ENCODE results near the gene ZNF148. TPM values are rescaled to one million over a fixed set of nuclear protein-coding genes. Genes with fewer than 3 reads are reported as not detected.

The ZNF148 gene
- total RNA-seq, 2 donors from 2014 or later = 35.4 to 50.1 TPM

DNA sequence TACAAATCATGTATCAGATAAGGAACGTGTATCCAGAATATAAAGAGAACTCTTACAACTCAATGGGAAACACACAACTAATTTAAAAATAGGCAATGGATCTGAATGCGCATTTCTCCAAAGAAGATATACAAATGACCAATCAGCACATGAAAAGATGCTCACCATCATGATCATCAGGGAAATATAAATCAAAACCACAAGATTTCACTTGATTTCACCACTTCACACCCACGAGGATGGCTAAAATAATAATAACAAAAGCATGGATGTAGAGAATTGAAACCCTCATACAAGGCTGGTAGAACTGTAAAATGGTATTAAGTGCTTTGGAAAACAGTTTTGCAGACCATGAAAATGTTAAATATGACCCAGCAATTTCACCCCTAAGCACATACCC lies 135.9 kb downstream of the ZNF148 start:
- no peak for TF ChIP-seq CTCF (IDR thresholded peaks at IDR 0.05)
- Histone ChIP-seq H3K27me3 (no peaks in the 10 kb centered on the region), H3K4me3 (no peak overlapping the region), H3K9me3 (no peaks in the 10 kb centered on the region), H3K4me1 (no peaks in the 10 kb centered on the region), H3K27ac (no peak overlapping the region), H3K9ac (ENCODE audit: low read depth in 2 of 2, low read length in 2 of 2) (no peak overlapping the region), H3K36me3 (no peaks in the 10 kb centered on the region)
- intact Hi-C loops (cut with DNase I) = no loop called here
- DNase-seq = no peak

GRCh38 chr3:125238759-125239158 lies 136.4 kb downstream of the ZNF148 start:
- intact Hi-C loops (cut with DNase I) = no loop called here
- H3K4me3 ChIP-seq = no peak overlapping the region
- no peaks in the 10 kb centered on the region for H3K27me3 ChIP-seq
- H3K36me3 ChIP-seq = no peaks in the 10 kb centered on the region
- H3K4me1 ChIP-seq = no peaks in the 10 kb centered on the region
- DNase-seq = no peak
- no peak overlapping the region for H3K9ac ChIP-seq (ENCODE audit: low read depth in 2 of 2, low read length in 2 of 2)
- H3K27ac ChIP-seq = no peak overlapping the region
- H3K9me3 ChIP-seq = no peaks in the 10 kb centered on the region
- no peak for TF ChIP-seq CTCF (IDR thresholded peaks at IDR 0.05)

GRCh38 chr3:125236331-125236903 lies 138.7 kb downstream of the ZNF148 start:
- no peak overlapping the region for H3K27ac ChIP-seq

DNA sequence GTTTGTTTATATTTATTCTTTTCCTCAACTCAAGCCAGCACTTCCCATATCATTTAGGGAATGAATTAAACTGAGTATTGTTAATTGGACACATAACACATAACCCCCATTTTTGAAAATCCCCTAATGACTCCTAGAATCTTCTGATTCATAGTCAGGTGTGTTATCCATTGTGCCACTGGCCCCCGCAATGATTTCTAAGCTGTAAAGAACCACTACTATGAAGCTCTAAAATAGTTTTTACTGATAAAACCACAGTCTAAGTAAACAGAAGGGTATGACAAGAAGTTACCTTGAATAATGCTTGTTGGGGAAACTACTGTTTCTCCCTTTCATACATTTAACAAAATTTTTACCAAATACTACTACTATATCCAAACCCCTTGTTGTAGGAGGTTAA lies 140.3 kb downstream of the ZNF148 start:
- Histone ChIP-seq H3K27me3 (no peaks in the 10 kb centered on the region), H3K4me1 (no peaks in the 10 kb centered on the region), H3K36me3 (no peaks in the 10 kb centered on the region), H3K4me3 (no peak overlapping the region), H3K27ac (no peak overlapping the region), H3K9ac (ENCODE audit: low read depth in 2 of 2, low read length in 2 of 2) (no peak overlapping the region), H3K9me3 (no peaks in the 10 kb centered on the region)
- DNase-seq = no peak
- no peak for TF ChIP-seq CTCF (IDR thresholded peaks at IDR 0.05)
- intact Hi-C loops (cut with DNase I) = no loop called here

More at GRCh38 chr3:125236331-125236903, 138.7 kb downstream of the ZNF148 start:
- DNase-seq = no peak
- Histone ChIP-seq H3K27me3 (no peaks in the 10 kb centered on the region), H3K36me3 (no peaks in the 10 kb centered on the region), H3K9ac (ENCODE audit: low read depth in 2 of 2, low read length in 2 of 2) (no peak overlapping the region), H3K9me3 (no peaks in the 10 kb centered on the region), H3K4me1 (no peaks in the 10 kb centered on the region), H3K4me3 (no peak overlapping the region)
- no peak for TF ChIP-seq CTCF (IDR thresholded peaks at IDR 0.05)
- intact Hi-C loops (cut with DNase I) = no loop called here

GRCh38 chr3:125232401-125232800 lies 142.7 kb downstream of the ZNF148 start:
- Histone ChIP-seq H3K36me3 (no peaks in the 10 kb centered on the region), H3K27me3 (no peaks in the 10 kb centered on the region), H3K4me1 (no peaks in the 10 kb centered on the region), H3K9me3 (no peaks in the 10 kb centered on the region), H3K9ac (ENCODE audit: low read depth in 2 of 2, low read length in 2 of 2) (no peak overlapping the region), H3K27ac (no peak overlapping the region), H3K4me3 (no peak overlapping the region)
- no peak for DNase-seq
- intact Hi-C loops (cut with DNase I) = no loop called here
- no peak for TF ChIP-seq CTCF (IDR thresholded peaks at IDR 0.05)
